K562 (cell line): ENCODE measurements around the gene LMBR1. TPM values are rescaled to one million over a fixed set of nuclear protein-coding genes. Genes with fewer than 3 reads are reported as not detected.

ENCODE experiments used
- ATF4 ChIP-seq: fragments of 450-650 bp; formaldehyde crosslinking; IDR thresholded peaks from 2 replicates; pipeline ENCODE4 v1.4.0; 2022; ENCODE audit warnings: mild to moderate bottlenecking, moderate library complexity
- BRF2 ChIP-seq: IDR thresholded peaks from 3 replicates; pipeline ENCODE4 v1.6.1; 2011; ENCODE audit warnings: borderline replicate concordance, mild to moderate bottlenecking; ENCODE audit not compliant: insufficient read length, insufficient read depth
- CUX1 ChIP-seq: fragments of 200-800 bp; sonication (Bioruptor generic); IDR thresholded peaks from 2 replicates; pipeline ENCODE4 v1.6.1; 2016; ENCODE audit warnings: missing genetic modification characterization, missing compliant biosample characterization
- FOXK2 ChIP-seq, 2 experiments: fragments of 450-650 bp; IDR thresholded peaks in 1 of 2; conservative IDR thresholded peaks in 1 of 2; 2 replicates each; pipeline ENCODE4 v1.6.1; 2016; ENCODE audit warnings: low read depth in 2 of 2, mild to moderate bottlenecking in 1 of 2
- GABPA ChIP-seq: fragments of 200-800 bp; sonication (Bioruptor generic); conservative IDR thresholded peaks from 2 replicates; pipeline ENCODE4 v1.6.1; 2016; ENCODE audit warnings: low read depth, missing genetic modification characterization, missing compliant biosample characterization
- KLF16 ChIP-seq: IDR thresholded peaks from 2 replicates; pipeline ENCODE4 v1.6.1; 2016; ENCODE audit warnings: antibody characterized with exemption
- NFRKB ChIP-seq: fragments of 450-650 bp; IDR thresholded peaks from 2 replicates; pipeline ENCODE4 v1.6.1; 2016; ENCODE audit warnings: low read depth
- PPARD ChIP-seq: fragments of 250-450 bp; sonication (Bioruptor Pico); IDR thresholded peaks from 2 replicates; pipeline ENCODE4 v1.8.0; 2022; ENCODE audit warnings: inconsistent platforms, mild to moderate bottlenecking, moderate library complexity
- PTBP1 ChIP-seq: fragments of 200-400 bp; formaldehyde crosslinking; IDR thresholded peaks from 2 replicates; pipeline ENCODE4 v1.6.1; 2017; ENCODE audit warnings: low read depth, low read length
- SNIP1 ChIP-seq: fragments of 450-650 bp; IDR thresholded peaks from 2 replicates; pipeline ENCODE4 v1.7.1; 2017; ENCODE audit warnings: low read depth, mild to moderate bottlenecking
- TCF3 ChIP-seq: sonication (generic); formaldehyde crosslinking; IDR thresholded peaks from 2 replicates; pipeline ENCODE4 v1.4.0; 2020; ENCODE audit warnings: mild to moderate bottlenecking, missing genetic modification reagents
- YBX1 ChIP-seq: fragments of 450-650 bp; IDR thresholded peaks from 2 replicates; pipeline ENCODE4 v1.7.1; 2016; ENCODE audit warnings: mild to moderate bottlenecking
- ZNF133 ChIP-seq: fragments of 250-450 bp; sonication (Bioruptor Pico); IDR thresholded peaks from 2 replicates; pipeline ENCODE4 v1.4.0; 2020; ENCODE audit warnings: mild to moderate bottlenecking
- ZNF175 ChIP-seq: fragments of 200-800 bp; sonication (Bioruptor generic); IDR thresholded peaks from 2 replicates; pipeline ENCODE4 v1.6.1; 2016; ENCODE audit warnings: low read depth, mild to moderate bottlenecking, missing genetic modification characterization, missing compliant biosample characterization
- ZNF316 ChIP-seq: fragments of 450-650 bp; IDR thresholded peaks from 2 replicates; pipeline ENCODE4 v1.6.1; 2016
- ZNF551 ChIP-seq: fragments of 250-450 bp; sonication (Bioruptor Pico); IDR thresholded peaks from 2 replicates; pipeline ENCODE4 v1.5.0; 2021; ENCODE audit warnings: mild to moderate bottlenecking, moderate library complexity
- ZNF57 ChIP-seq: fragments of 450-650 bp; formaldehyde crosslinking; IDR thresholded peaks from 2 replicates; pipeline ENCODE4 v1.4.0; 2020; ENCODE audit warnings: mild to moderate bottlenecking, moderate library complexity
- ZNF79 ChIP-seq: fragments of 250-450 bp; sonication (Bioruptor Pico); IDR thresholded peaks from 2 replicates; pipeline ENCODE4 v1.4.0; 2020; ENCODE audit warnings: low read depth, mild to moderate bottlenecking, moderate library complexity
- polyA plus RNA-seq, 8 experiments: library from polyadenylated mRNA; depleted of rRNA in 4 of 8; stranded (reverse) in 5 of 8; unstranded in 3 of 8; fragments of >200 nt; fragmentation: Nextera tagmentation in 2 of 8; fragmentation: Illumina TruSeq in 1 of 8; extraction: Ambion mirVana in 2 of 8; extraction: Trizol in 1 of 8; gene quantifications; 2 replicates each; pipeline versions ENCODE4 v1.2.1 to v1.2.3, GENCODE V29; 2011 to 2014; ENCODE audit warnings: inconsistent platforms in 1 of 8, missing spikeins in 1 of 8
- total RNA-seq, 7 experiments: library from RNA; depleted of rRNA in 6 of 7; stranded (reverse); fragments of >200 nt in 6 of 7; fragmentation: Illumina TruSeq in 2 of 7; extraction: Trizol in 2 of 7; gene quantifications; 2 replicates each; pipeline versions ENCODE4 v1.2.1 to v1.2.3, GENCODE V29; 2011 to 2021; ENCODE audit warnings: low replicate concordance in 1 of 7

The LMBR1 gene
- total and polyA plus RNA-seq, 9 of the 15 experiments (the other 6 are each of a cell fraction or from before 2014, with no cell fraction given), result 7.7 to 90.0 (median 59.9) TPM

GRCh38 chr7:156640257-156640948 is 252.6 kb downstream of the LMBR1 start, which contains the start of gene RNF32 (continued):
- peak; percentile 78 for TF ChIP-seq ZNF133 (CRISPR knock-in tag)
- TF ChIP-seq TCF3 (CRISPR knock-in tag), result peak; percentile 9; the same call in 1 of the 2 replicates
- TF ChIP-seq ZNF316, result no peak
- no peak for TF ChIP-seq YBX1
- no peak for TF ChIP-seq BRF2
- no peak for TF ChIP-seq KLF16
- 0 out of 2 replicates have a peak, but pooled peaks have one; percentile 47 for TF ChIP-seq PTBP1
- TF ChIP-seq CUX1 (CRISPR knock-in tag), result no peak
- TF ChIP-seq ATF4, result peak; percentile 28; the same call in 1 of the 2 replicates
- no peak for TF ChIP-seq ZNF551 (CRISPR knock-in tag)
- TF ChIP-seq ZNF79, result no peak
- no peak for TF ChIP-seq ZNF175
- peak; percentile 81 for TF ChIP-seq GABPA (tag)
- TF ChIP-seq ZNF57 (CRISPR knock-in tag), result no peak
- TF ChIP-seq NFRKB, result no peak
- no peak for TF ChIP-seq PPARD (CRISPR knock-in tag)
- peak in 1 of 2 experiments; percentile 38; a peak in 1 of 4 replicates for TF ChIP-seq FOXK2 (conservative IDR thresholded peaks at IDR 0.05 in 1 of 2, IDR thresholded peaks at IDR 0.05 in 1 of 2; ENCODE audit: low read depth in 2 of 2)
- no peak for TF ChIP-seq SNIP1
